Activated naive CD4-positive, alpha-beta T cell treated with anti-CD3 and anti-CD28 coated beads for 36 hours (primary cell): ENCODE results near the gene F9. TPM values are rescaled to one million over a fixed set of nuclear protein-coding genes. Genes with fewer than 3 reads are reported as not detected.
"Not testable (repeated sequence)": the region's sequence is repeated elsewhere in the genome, so short reads cannot be mapped to it uniquely, and the experiment has no call there.

Source experiments
- CTCF ChIA-PET: fragments of 350-600 bp; sonication (Branson Sonifier 250); formaldehyde crosslinking; loops from one replicate; lab custom pipeline; 2021; ENCODE audit warnings: antibody characterized with exemption; lab: Charles Lee
- DNase-seq: peaks from one replicate; pipeline ENCODE4 v3.0.0-alpha.2; 2020
- H3K27ac Mint-ChIP-seq: one replicate; pipeline ENCODE4 v1.8.0; 2021; ENCODE audit warnings: mild to moderate bottlenecking, mixed read lengths
- H3K27me3 Mint-ChIP-seq: one replicate; pipeline ENCODE4 v1.8.0; 2021; ENCODE audit warnings: low read depth, mixed read lengths
- H3K36me3 Mint-ChIP-seq: one replicate; pipeline ENCODE4 v1.8.0; 2021; ENCODE audit warnings: low read depth, mixed read lengths
- H3K4me1 Mint-ChIP-seq: one replicate; pipeline ENCODE4 v1.8.0; 2021; ENCODE audit warnings: low read depth, mixed read lengths
- H3K4me3 Mint-ChIP-seq: one replicate; pipeline ENCODE4 v1.8.0; 2021; ENCODE audit warnings: mild to moderate bottlenecking, moderate library complexity, mixed read lengths
- H3K9me3 Mint-ChIP-seq: one replicate; pipeline ENCODE4 v1.8.0; 2021; ENCODE audit warnings: mixed read lengths
- intact Hi-C: fragments of 100-400 bp; cut with micrococcal nuclease; formaldehyde crosslinking; loops from one replicate; pipeline ENCODE4 v1.15.1; 2023
- total RNA-seq, 2 experiments: library from RNA; stranded (reverse); gene quantifications; one replicate each; pipeline ENCODE4 v1.2.3, GENCODE V29; 2021

The F9 gene
- not detected for total RNA-seq

DNA sequence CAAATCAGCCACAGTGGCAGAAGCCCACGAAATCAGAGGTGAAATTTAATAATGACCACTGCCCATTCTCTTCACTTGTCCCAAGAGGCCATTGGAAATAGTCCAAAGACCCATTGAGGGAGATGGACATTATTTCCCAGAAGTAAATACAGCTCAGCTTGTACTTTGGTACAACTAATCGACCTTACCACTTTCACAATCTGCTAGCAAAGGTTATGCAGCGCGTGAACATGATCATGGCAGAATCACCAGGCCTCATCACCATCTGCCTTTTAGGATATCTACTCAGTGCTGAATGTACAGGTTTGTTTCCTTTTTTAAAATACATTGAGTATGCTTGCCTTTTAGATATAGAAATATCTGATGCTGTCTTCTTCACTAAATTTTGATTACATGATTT lies at the start of gene F9:
F9 (plus strand) TSS at position 190 of the 400 bp plus-strand sequence; CDS start at position 216, 26 bp downstream.
- H3K27ac Mint-ChIP-seq, result no peak within 1 kb of the TSS
- H3K4me3 Mint-ChIP-seq, result no peak within 1 kb of the TSS
- no peak for DNase-seq
- no peaks in the 10 kb centered on the region for H3K9me3 Mint-ChIP-seq
- H3K27me3 Mint-ChIP-seq, result no peaks in the 10 kb centered on the region
- CTCF ChIA-PET, result no interaction called here
- H3K4me1 Mint-ChIP-seq, result no peaks in the 10 kb centered on the region
- no peaks in the 10 kb centered on the region for H3K36me3 Mint-ChIP-seq
- intact Hi-C loops, result no loop called here

GRCh38 chrX:139483699-139484098 lies 46.8 kb upstream of the F9 start:
- no peak for DNase-seq
- Mint-ChIP-seq H3K4me1 (no peaks in the 10 kb centered on the region), H3K4me3 (no peak overlapping the region), H3K36me3 (no peaks in the 10 kb centered on the region), H3K27ac (no peak overlapping the region), H3K27me3 (no peaks in the 10 kb centered on the region), H3K9me3 (no peaks in the 10 kb centered on the region)
- intact Hi-C loops, result no loop called here
- CTCF ChIA-PET, result no interaction called here

DNA sequence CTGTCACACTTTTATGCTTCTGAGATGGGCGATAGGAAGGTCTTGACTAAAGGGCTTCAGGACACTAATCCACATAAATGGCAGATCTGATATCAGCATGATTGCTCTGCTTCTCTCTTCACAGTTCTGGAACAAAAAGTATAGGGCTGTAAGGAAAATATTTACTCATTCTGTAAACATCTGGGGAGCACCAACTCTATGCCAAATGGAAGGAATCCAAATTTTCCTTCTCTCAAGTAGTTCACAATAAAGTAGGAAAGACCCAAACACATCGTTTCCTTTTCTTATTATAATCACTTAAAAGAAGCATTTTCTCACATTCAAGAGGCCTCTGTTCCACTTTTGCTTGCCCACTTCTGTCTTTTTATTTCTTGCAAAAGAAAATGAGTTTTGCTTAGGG lies 45.9 kb upstream of the F9 start:
- no peaks in the 10 kb centered on the region for H3K36me3 Mint-ChIP-seq
- H3K27me3 Mint-ChIP-seq, result no peaks in the 10 kb centered on the region
- H3K27ac Mint-ChIP-seq, result no peak overlapping the region
- intact Hi-C loops, result no loop called here
- H3K4me1 Mint-ChIP-seq, result no peaks in the 10 kb centered on the region
- no peaks in the 10 kb centered on the region for H3K9me3 Mint-ChIP-seq
- H3K4me3 Mint-ChIP-seq, result no peak overlapping the region
- CTCF ChIA-PET, result no interaction called here
- no peak for DNase-seq

DNA sequence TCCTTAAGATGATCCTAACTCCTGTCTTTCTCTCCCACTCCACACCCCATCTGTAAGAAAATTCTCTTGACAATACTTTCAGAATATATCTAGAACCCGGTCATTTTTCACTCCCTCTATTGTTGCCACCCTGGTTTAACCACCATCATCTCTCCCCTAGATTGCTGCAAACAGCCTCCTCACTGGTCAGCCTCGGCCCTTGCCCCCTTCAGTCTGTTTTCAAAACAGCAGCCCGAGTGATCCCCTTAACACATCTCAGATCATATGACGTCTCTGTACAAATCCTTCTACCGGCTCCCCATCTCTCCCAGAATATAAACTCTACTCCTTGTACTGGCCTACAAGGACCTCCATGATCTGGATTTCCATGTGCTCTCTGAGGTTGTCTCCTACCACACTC lies 35.2 kb upstream of the F9 start:
- intact Hi-C loops, result no loop called here
- Mint-ChIP-seq H3K27ac (no peak overlapping the region), H3K9me3 (no peaks in the 10 kb centered on the region), H3K4me1 (no peaks in the 10 kb centered on the region), H3K36me3 (no peaks in the 10 kb centered on the region), H3K4me3 (no peak overlapping the region), H3K27me3 (no peaks in the 10 kb centered on the region)
- CTCF ChIA-PET, result no interaction called here
- DNase-seq, result no peak

DNA sequence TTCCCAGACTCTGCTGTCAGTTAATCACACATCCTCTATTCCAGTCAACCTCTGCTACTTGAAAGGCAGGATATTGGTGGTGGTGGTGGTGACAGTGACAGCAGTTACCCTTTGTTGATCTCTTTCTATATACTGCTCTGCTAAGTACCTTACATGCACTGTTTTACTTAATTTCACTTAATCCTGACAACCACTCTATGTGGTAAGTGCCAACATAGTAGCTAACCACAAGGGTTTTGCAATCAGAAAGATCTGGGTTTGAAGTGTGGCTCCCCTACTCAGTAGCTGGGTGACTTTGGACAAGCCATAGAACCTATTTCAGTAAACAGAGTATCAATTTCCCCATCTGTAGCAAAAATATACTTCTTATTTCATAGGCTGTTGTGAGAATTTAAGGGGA lies 24.2 kb upstream of the F9 start:
- no peaks in the 10 kb centered on the region for H3K36me3 Mint-ChIP-seq
- CTCF ChIA-PET, result no interaction called here
- H3K27ac Mint-ChIP-seq, result no peak overlapping the region
- no peaks in the 10 kb centered on the region for H3K4me1 Mint-ChIP-seq
- no peak overlapping the region for H3K4me3 Mint-ChIP-seq
- H3K27me3 Mint-ChIP-seq, result peaks cover 4% of the 10 kb centered on the region
- no peaks in the 10 kb centered on the region for H3K9me3 Mint-ChIP-seq
- intact Hi-C loops, result no loop called here
- no peak for DNase-seq

DNA sequence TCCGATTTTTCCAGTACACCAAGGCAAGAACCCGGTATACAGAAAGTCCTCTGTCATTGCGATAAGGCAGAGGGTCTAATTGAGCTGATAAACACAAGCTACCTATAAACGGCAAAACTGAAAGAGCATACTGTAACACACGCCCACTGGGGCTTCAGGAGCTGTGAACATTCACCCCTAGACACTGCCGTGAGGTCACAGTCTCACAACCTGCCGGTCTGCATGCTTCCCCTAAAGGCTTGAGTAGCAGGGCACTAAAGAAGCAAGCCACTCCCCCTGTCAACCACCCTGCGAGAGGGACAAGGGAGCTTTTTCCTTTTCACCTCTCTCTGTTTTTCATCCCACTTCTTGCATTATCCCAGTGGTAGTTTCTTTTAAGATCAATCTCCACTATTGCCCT lies 22.4 kb upstream of the F9 start:
- H3K4me1 Mint-ChIP-seq, result no peaks in the 10 kb centered on the region
- no peak overlapping the region for H3K4me3 Mint-ChIP-seq
- H3K27me3 Mint-ChIP-seq, result peaks cover 4% of the 10 kb centered on the region
- no peaks in the 10 kb centered on the region for H3K9me3 Mint-ChIP-seq
- no peak for DNase-seq
- no peak overlapping the region for H3K27ac Mint-ChIP-seq
- CTCF ChIA-PET, result no interaction called here
- H3K36me3 Mint-ChIP-seq, result no peaks in the 10 kb centered on the region
- intact Hi-C loops, result no loop called here

GRCh38 chrX:139518475-139518874 lies 12.1 kb upstream of the F9 start:
- Mint-ChIP-seq H3K4me3 (no peak overlapping the region), H3K36me3 (no peaks in the 10 kb centered on the region), H3K4me1 (no peaks in the 10 kb centered on the region), H3K27me3 (no peaks in the 10 kb centered on the region), H3K9me3 (peaks cover 3% of the 10 kb centered on the region), H3K27ac (no peak overlapping the region)
- CTCF ChIA-PET, result no interaction called here
- intact Hi-C loops, result no loop called here
- DNase-seq, result no peak

DNA sequence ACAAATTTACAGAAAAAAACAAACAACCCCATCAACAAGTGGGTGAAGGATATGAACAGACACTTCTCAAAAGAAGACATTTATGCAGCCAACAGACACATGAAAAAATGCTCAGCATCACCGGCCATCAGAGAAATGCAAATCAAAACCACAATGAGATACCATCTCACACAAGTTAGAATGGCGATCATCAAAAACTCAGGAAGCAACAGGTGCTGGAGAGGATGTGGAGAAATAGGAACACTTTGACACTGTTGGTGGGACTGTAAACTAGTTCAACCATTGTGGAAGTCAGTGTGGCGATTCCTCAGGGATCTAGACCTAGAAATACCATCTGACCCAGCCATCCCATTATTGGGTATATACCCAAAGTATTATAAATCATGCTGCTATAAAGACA lies 1.7 kb upstream of the F9 start:
- H3K36me3 Mint-ChIP-seq, H3K9me3 Mint-ChIP-seq, DNase-seq, H3K27ac Mint-ChIP-seq, CTCF ChIA-PET, H3K27me3 Mint-ChIP-seq, H3K4me3 Mint-ChIP-seq, intact Hi-C loops, H3K4me1 Mint-ChIP-seq: not testable (repeated sequence)

DNA sequence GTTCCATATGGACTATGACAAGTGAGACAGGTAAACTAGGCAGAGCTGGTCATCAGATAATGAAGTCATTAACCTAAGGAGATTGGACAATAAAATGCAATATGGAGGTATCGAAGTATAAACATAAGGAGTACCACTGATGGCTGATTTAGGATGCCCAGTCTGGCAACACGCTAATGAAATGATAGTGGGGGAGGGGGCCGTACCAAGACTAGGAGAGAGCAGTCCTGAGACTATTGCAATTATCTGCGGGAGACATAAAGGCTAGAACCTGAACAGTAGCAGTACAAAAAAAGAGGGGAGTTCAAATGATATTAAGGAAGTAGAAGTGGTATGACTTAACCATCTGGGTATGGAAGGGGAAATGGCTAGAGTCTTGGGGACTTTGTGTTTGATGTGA lies 2.3 kb downstream of the F9 start:
- Mint-ChIP-seq H3K36me3 (no peaks in the 10 kb centered on the region), H3K9me3 (no peaks in the 10 kb centered on the region), H3K27ac (no peak overlapping the region), H3K4me1 (no peaks in the 10 kb centered on the region), H3K4me3 (no peak overlapping the region), H3K27me3 (no peaks in the 10 kb centered on the region)
- intact Hi-C loops, result no loop called here
- CTCF ChIA-PET, result no interaction called here
- DNase-seq, result no peak

DNA sequence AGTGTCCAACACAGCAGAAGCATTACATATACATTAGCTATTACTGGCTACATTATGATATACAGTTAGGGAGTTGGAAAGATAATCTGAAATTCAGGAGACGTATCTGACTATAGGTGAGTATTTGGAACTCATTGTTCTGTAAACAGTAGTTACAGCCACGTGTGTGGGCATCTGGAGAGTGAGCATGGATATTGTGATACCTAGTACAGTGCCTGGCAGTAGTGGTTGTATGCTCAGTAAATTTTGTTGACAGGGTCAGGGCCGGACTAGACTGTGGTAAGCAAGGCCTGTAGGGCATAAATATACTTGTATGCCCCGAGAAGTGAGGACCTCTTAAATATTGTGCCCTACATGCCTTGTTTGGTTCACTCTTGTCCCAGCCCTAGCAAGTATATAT lies 2.9 kb downstream of the F9 start:
- H3K4me1 Mint-ChIP-seq, result no peaks in the 10 kb centered on the region
- no peaks in the 10 kb centered on the region for H3K36me3 Mint-ChIP-seq
- H3K27ac Mint-ChIP-seq, result no peak overlapping the region
- DNase-seq, result no peak
- intact Hi-C loops, result no loop called here
- CTCF ChIA-PET, result no interaction called here
- no peaks in the 10 kb centered on the region for H3K27me3 Mint-ChIP-seq
- H3K4me3 Mint-ChIP-seq, result no peak overlapping the region
- no peaks in the 10 kb centered on the region for H3K9me3 Mint-ChIP-seq

DNA sequence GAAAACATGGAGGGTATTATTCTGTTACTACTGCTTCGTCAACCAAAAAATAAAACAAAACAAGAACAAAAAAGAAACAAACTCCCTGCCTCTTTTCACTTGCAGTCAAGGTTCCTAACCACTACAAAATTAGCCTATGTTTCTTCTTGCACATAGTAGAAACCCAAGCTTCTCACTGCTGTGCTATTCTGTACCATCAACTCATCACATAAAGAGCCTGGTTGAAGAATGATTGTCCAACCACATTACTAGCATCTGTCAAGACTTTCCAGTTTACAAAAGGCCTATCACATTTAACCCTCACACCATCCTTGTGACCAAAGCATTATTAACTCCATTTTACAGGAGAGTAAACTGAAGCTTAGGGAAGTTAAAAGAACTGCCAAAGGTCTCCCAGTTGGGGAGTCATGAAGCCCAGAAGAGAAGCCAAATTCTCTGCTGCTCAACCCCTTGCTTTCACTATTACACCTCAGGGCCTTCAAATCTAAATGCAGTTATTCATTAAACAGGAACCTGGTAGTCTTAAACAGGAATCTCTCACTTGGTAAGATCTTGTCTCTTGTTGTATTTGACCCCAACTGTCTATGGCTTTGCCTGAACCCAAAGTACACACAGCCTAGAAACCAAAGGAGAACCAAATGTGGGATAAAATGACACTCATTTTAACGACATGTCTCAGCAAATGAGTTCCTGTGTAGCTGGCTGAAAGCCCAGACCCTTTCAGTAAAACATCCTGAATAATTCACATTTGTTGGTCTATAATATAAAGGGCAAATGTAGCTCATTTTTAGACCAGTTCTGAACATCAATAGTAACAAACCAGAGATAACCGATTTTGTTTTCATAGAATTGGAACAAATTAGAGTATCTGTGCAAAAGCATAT lies 8.6 kb downstream of the F9 start:
- no peaks in the 10 kb centered on the region for H3K9me3 Mint-ChIP-seq
- no peaks in the 10 kb centered on the region for H3K4me1 Mint-ChIP-seq
- no peak overlapping the region for H3K27ac Mint-ChIP-seq
- no peak overlapping the region for H3K4me3 Mint-ChIP-seq
- intact Hi-C loops, result no loop called here
- no peaks in the 10 kb centered on the region for H3K36me3 Mint-ChIP-seq
- H3K27me3 Mint-ChIP-seq, result no peaks in the 10 kb centered on the region
- DNase-seq, result no peak
- CTCF ChIA-PET, result no interaction called here

DNA sequence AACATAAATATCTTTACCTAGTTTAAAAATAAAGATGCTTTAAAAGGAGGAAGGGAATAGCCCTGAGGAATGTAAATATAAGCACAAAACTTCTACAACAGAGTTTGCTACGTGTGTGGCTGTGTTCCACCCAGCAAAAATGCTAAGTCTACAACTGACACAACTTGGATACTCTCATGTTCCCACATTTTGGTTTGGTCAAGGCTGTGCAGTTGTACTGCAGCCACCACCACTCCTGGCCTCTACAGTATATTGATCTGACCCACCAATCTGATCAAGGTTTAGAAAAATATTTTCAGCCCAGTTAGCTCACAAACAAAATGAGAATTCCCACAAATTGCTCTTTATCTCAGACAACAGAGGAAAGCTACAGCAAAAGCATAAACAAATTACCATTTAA lies 12.1 kb downstream of the F9 start:
- Mint-ChIP-seq H3K36me3 (no peaks in the 10 kb centered on the region), H3K27ac (no peak overlapping the region), H3K27me3 (no peaks in the 10 kb centered on the region), H3K4me3 (no peak overlapping the region), H3K9me3 (no peaks in the 10 kb centered on the region), H3K4me1 (no peaks in the 10 kb centered on the region)
- intact Hi-C loops, result no loop called here
- DNase-seq, result no peak
- CTCF ChIA-PET, result no interaction called here

DNA sequence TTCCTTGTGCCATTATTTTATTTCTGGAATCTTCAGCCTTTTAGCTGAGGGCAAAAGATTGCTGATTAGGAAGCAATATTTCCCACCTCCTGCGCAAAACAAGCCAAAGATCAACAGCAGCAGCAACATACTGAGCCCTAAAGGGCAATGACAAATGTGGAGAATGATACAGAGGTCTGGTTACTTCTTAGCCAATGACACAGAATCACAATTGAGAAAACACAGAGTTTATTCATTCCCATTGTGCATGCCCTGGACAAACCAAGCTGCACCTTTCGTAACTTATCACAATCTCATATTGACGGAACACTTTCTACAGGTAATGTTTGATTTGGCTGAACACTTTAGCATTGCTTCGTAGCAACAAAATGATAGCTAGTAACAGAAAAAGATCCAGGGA lies 13.4 kb downstream of the F9 start:
- H3K27ac Mint-ChIP-seq, result no peak overlapping the region
- no peak for DNase-seq
- no peaks in the 10 kb centered on the region for H3K27me3 Mint-ChIP-seq
- no peaks in the 10 kb centered on the region for H3K4me1 Mint-ChIP-seq
- no peak overlapping the region for H3K4me3 Mint-ChIP-seq
- CTCF ChIA-PET, result no interaction called here
- intact Hi-C loops, result no loop called here
- no peaks in the 10 kb centered on the region for H3K9me3 Mint-ChIP-seq
- H3K36me3 Mint-ChIP-seq, result no peaks in the 10 kb centered on the region
